GM19193 (cell line): ENCODE data around the gene DLK2.

ENCODE experiments used
- POLR2A ChIP-seq: IDR thresholded peaks from 4 replicates; pipeline ENCODE4 v1.6.1; 2011; ENCODE audit not compliant: insufficient read depth, insufficient read length; ENCODE audit errors: extremely low read depth

The DLK2 gene

DNA sequence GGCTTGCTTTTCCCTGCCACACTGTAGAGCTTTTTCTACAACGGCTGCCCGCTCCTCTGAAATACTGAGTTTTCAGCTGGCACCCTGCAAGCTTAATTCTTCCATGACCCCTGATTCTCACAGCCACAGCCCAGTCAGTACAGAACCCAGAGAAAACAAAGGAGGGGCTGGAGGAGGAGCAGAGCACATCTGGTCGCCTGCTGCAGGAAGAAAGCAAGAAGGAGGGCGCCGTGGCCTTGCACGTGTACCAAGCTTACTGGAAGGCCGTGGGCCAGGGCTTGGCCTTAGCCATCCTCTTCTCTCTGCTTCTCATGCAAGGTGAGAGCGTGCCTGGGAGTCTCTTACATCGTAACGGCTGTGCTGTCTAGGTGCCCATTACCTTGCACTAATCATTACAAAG, 11.3 kb downstream of the DLK2 start:
- no peak for TF ChIP-seq POLR2A

DNA sequence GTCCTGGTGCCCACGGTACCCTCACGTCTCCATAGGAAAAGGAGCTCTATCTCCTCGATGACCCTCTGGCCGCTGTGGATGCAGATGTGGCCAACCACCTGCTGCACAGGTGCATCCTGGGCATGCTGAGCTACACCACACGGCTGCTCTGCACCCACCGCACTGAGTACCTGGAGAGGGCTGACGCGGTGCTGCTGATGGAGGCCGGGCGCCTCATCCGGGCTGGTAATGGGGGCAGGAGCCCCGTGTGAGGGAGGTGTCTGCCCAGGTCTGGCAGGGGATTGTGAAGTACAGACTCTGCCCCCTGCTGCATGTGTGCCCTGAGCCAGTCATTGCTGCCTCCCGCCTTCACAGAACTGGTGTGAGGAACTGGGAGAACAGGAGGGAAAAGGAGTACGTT, 12.4 kb downstream of the DLK2 start:
- TF ChIP-seq POLR2A: no peak

DNA sequence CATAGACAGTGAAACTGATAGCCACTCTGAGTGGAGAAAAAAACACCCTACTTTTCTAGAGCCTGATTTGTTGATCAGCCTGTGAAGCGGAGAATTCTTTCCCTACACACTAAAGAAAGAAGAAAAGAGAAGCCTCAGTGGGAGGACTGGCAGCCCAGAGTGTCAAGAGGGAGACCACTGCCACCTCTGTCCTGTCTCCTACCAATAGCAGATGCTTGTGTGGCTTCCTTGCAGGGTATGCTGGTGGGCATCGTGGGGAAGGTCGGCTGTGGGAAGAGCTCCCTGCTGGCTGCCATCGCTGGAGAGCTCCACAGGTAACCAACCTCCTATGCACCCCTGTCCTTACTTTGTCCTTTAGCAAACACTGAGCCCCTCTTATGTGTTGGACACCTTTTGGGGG, 17.6 kb downstream of the DLK2 start:
- no peak for TF ChIP-seq POLR2A

DNA sequence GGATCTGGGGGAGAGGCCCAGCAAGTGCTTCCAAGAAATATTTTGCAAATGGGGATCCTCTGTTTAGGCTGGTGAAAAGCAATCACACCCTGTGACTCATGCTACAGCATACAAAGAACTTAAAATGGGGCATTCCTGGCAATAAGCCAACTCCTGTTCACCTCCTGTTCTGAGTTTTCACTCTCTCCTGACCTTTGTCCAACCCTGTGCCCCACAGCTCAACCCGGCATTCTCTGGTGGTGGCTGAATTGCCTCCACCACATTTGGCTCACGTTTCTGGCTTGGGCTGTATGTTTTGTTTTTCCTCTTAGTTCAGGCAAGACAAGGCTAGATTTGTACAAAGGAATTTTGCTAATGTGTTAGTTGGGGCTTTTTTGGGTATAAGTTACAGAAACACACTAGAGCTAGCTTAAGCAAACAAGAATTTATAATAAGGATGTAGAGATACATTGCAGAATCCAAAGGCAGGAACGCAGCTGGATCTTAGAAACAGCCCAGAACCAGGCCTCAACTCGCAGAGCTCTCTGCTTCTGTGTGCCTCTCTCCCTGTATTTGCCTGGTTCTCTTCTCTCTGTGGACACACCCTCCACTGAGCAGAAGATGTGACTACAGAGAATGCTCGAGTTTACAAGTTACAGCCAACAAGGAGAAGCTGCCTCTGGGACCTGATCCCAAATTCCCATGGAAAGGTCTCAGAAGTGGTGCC, 18.6 kb downstream of the DLK2 start:
- TF ChIP-seq POLR2A: no peak

GRCh38 chr6:43435682-43436437, 19.5 kb downstream of the DLK2 start:
- TF ChIP-seq POLR2A: no peak

DNA sequence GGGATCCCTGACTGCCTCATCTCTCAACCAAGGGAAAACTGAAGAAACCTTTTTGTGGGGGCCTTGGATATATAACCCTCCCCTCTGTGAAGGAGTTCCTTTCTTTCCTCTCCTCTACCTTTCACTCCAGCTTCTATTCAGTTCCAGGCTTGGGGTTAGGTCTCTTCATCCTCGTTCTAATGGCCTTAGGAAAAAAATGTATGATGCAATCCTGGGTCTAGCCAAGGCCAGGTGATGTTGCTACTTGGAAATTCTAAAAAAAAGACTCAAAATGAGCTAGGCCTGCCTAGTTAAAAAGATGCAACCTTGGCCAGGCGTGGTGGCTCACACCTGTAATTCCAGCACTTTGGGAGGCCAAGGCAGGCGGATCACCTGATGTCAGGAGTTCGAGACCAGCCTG, 20.4 kb downstream of the DLK2 start:
- TF ChIP-seq POLR2A: no peak

DNA sequence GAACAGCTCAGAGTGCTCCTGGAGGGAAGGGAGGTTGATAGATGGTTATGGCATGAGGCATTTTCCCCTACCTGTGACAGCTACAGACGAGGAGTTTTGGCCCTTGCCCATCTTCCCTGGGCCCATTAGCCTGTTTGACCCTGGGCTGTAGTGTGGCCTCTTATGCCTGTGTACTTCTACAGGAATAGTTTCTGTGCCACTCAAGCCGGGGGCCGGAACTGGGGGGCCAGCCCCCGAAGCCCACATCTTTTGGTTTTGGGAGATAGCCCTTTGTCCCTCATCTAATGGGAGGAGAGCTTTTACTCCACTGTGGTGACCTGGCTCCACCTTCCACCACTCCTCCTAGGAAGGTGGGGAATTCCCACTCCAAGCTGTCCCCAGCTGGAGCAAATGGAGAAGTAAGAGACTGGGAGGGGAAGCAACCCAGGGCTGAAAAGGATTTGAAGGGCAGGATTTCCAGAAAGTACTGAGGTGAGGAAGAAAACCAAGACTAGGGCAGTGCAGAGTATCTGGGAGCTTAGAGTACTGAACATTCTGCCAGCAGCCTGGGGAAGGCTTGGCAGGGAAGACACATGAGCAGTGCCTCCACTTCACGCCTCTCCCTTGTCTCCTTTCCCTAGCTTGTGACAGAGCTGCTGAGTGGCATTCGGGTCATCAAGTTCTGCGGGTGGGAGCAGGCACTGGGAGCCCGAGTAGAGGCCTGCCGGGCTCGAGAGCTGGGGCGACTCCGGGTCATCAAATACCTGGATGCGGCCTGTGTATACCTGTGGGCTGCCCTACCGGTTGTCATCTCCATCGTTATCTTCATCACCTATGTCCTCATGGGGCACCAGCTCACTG, 21.1 kb downstream of the DLK2 start:
- TF ChIP-seq POLR2A: no peak

DNA sequence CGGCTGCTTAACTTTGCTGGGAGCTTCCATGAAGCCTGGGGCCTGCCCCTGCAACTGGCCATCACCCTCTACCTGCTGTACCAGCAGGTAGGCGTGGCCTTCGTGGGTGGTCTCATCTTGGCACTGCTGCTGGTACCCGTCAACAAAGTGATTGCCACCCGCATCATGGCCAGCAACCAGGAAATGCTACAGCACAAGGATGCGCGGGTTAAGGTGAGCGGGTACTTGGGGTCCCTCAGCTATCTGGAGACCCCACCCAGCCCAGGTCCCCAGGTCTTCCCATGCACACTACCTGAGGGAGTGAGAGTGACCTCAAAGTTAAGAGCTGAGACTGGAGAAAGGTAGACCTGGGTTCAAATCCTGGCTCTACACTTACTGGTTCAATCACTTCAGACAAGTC, 22.2 kb downstream of the DLK2 start:
- TF ChIP-seq POLR2A: no peak

DNA sequence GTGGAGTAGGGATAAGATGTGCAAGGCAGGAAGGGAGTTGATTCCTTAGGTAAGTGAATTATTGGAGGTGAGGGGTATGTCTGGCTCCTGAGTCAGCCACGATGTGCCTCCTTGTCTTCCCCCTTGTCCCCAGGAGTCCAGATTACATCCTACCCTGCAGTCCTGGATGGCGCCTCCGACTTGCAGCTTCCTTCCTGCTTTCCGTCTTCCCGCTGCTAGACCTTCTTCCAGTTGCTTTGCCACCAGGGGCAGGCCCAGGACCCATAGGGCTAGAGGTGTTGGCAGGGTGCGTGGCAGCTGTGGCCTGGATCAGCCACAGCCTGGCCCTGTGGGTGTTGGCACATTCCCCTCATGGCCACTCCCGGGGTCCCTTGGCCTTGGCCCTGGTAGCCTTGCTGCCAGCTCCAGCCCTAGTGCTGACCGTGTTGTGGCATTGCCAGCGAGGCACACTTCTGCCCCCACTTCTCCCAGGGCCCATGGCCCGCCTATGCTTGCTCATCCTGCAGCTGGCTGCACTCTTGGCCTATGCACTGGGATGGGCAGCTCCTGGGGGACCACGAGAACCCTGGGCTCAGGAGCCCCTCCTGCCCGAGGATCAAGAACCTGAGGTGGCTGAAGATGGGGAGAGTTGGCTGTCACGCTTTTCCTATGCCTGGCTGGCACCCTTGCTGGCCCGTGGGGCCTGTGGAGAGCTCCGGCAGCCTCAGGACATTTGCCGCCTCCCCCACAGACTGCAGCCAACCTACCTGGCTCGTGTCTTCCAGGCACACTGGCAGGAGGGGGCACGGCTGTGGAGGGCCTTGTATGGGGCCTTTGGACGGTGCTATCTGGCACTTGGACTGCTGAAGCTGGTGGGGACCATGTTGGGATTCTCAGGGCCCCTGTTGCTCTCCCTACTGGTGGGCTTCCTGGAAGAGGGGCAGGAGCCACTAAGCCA, 23.1 kb downstream of the DLK2 start:
- no peak for TF ChIP-seq POLR2A

GRCh38 chr6:43428874-43429273, 26.5 kb downstream of the DLK2 start:
- TF ChIP-seq POLR2A: no peak

GRCh38 chr6:43428112-43428570, 27.2 kb downstream of the DLK2 start:
- TF ChIP-seq POLR2A: no peak

DNA sequence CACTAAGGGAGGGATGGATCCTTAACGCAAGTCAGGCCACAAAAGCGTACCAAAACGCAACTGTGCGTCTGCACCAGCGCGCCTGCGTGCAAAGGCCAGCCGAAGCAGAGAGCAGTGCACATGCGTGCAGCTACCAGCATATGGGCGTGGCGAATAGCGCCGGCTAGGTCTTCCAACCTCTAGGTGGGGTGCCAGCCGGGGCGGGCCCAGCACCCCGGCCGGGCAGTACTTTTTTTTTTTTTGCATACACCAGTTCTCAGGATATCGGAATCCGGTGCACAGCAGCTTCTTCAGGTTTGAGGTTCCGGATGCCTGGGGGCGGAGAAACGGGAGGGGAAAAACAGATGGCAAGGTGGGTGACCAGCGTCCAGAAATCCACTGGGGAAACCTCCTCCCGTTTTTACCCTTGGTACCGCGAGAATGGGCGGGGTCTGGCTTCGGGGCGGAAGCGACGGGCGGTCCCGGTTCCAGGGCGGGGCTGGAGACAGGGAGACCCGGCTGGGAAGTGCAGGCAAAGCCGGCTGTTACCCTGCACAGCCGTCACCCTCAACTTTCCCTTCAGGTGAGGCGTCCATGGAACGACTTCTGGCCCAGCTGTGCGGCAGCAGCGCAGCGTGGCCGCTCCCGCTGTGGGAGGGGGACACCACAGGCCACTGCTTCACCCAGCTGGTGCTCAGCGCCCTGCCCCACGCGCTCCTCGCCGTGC, 27.8 kb downstream of the DLK2 start, which contains the start of gene ABCC10:
TSS of gene ABCC10 (plus strand) at position 136 of the 706 bp plus-strand sequence. CDS start at position 574, 438 bp downstream.
- peak; percentile 75 for TF ChIP-seq POLR2A

DNA sequence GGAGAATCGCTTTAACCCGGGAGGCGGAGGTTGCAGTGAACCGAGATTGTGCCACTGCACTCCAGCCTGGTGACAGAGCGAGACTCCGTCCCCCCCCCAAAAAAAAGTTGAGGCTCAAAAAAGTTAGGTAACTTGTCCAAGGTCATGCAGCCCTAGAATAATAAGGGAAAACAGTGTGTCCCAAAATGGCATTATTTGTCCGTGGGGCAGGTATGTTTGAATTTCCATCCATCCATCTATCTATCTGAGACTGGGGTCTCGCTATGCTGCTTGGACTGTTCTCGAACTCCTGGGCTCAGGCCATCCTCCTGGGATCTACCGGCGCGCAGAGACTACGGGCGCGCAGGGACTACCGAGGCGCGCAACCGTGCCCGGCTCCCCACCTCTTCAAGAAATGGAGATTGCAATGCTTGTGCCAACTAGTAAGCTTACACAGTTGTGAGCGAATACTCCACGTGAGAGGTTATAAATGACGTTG, 28.4 kb downstream of the DLK2 start:
- TF ChIP-seq POLR2A: no peak
